Measurements from ENCODE around the gene EPB41L2. TPM values are rescaled to one million over a fixed set of nuclear protein-coding genes. Genes with fewer than 3 reads are reported as not detected.

The EPB41L2 gene
- total RNA-seq, 3 donors from 2014 or later (not counting 1 experiment from before 2014, with no cell fraction given): 6.8 to 11.4 (median 11.0) TPM

- H3K27me3 ChIP-seq (ENCODE audit: control insufficient read depth, insufficient read depth, low read length): no peaks in the 10 kb centered on the region
- Mint-ChIP-seq H3K9me3 (peaks cover 0 to 2% of the 10 kb centered on the region in 2 donors), H3K27ac (no peak overlapping the region), H3K27me3 (ENCODE audit: low read depth in 2 of 2) (no peaks in the 10 kb centered on the region), H3K36me3 (peaks cover 2% of the 10 kb centered on the region), H3K4me1 (peaks cover 0 to 5% of the 10 kb centered on the region in 2 donors), H3K4me3 (no peak overlapping the region)
- no peaks in the 10 kb centered on the region for H3K9me3 ChIP-seq (ENCODE audit: control insufficient read depth, insufficient read depth, low read length)
- no peak for DNase-seq
- no peak overlapping the region for H3K27ac ChIP-seq (ENCODE audit: low read length)
- H3K4me3 ChIP-seq (ENCODE audit: low read length): no peak overlapping the region
- TF ChIP-seq CTCF (IDR thresholded peaks at IDR 0.05): no peak
- no peak for ATAC-seq
- no CpG with 5 or more reads among the region's 1 CpG for WGBS (ENCODE audit: insufficient coverage)
- H3K4me1 ChIP-seq (ENCODE audit: control insufficient read depth, insufficient read depth, low read length): no peaks in the 10 kb centered on the region
- intact Hi-C loops (cut with micrococcal nuclease): no loop called here
- H3K36me3 ChIP-seq (ENCODE audit: control insufficient read depth, insufficient read depth, low read length): no peaks in the 10 kb centered on the region
These were observed 240.3 kb downstream of the EPB41L2 start for GRCh38 chr6:130822736-130823135.

- no peaks in the 10 kb centered on the region for H3K27me3 ChIP-seq (ENCODE audit: control insufficient read depth, insufficient read depth, low read length)
- no peak for TF ChIP-seq CTCF (IDR thresholded peaks at IDR 0.05)
- no peaks in the 10 kb centered on the region for H3K9me3 ChIP-seq (ENCODE audit: control insufficient read depth, insufficient read depth, low read length)
- WGBS (ENCODE audit: insufficient coverage): 87% methylated on average over 2 of the region's 5 CpGs
- intact Hi-C loops (cut with micrococcal nuclease): no loop called here
- DNase-seq: no peak
- Mint-ChIP-seq H3K27ac (no peak overlapping the region), H3K4me3 (no peak overlapping the region), H3K36me3 (peaks cover 9% of the 10 kb centered on the region), H3K4me1 (no peaks in the 10 kb centered on the region), H3K9me3 (peaks cover 0 to 2% of the 10 kb centered on the region in 2 donors), H3K27me3 (ENCODE audit: low read depth in 2 of 2) (no peaks in the 10 kb centered on the region)
- H3K36me3 ChIP-seq (ENCODE audit: control insufficient read depth, insufficient read depth, low read length): no peaks in the 10 kb centered on the region
- H3K4me1 ChIP-seq (ENCODE audit: control insufficient read depth, insufficient read depth, low read length): no peaks in the 10 kb centered on the region
- H3K27ac ChIP-seq (ENCODE audit: low read length): no peak overlapping the region
- no peak overlapping the region for H3K4me3 ChIP-seq (ENCODE audit: low read length)
- ATAC-seq: no peak
These were observed 247.6 kb downstream of the EPB41L2 start for GRCh38 chr6:130815200-130816071.

GRCh38 chr6:130814506-130814905 lies 248.5 kb downstream of the EPB41L2 start:
- Mint-ChIP-seq H3K36me3 (peaks cover 9% of the 10 kb centered on the region), H3K4me3 (no peak overlapping the region), H3K4me1 (no peaks in the 10 kb centered on the region), H3K27me3 (ENCODE audit: low read depth in 2 of 2) (peaks cover 0 to 1% of the 10 kb centered on the region in 2 donors), H3K27ac (no peak overlapping the region), H3K9me3 (peaks cover 0 to 2% of the 10 kb centered on the region in 2 donors)
- intact Hi-C loops (cut with micrococcal nuclease): no loop called here
- no peak overlapping the region for H3K4me3 ChIP-seq (ENCODE audit: low read length)
- TF ChIP-seq CTCF (IDR thresholded peaks at IDR 0.05): no peak
- WGBS (ENCODE audit: insufficient coverage): 94% methylated on average over 3 of the region's 3 CpGs
- H3K9me3 ChIP-seq (ENCODE audit: control insufficient read depth, insufficient read depth, low read length): no peaks in the 10 kb centered on the region
- ATAC-seq: no peak
- H3K36me3 ChIP-seq (ENCODE audit: control insufficient read depth, insufficient read depth, low read length): no peaks in the 10 kb centered on the region
- DNase-seq: no peak
- no peaks in the 10 kb centered on the region for H3K27me3 ChIP-seq (ENCODE audit: control insufficient read depth, insufficient read depth, low read length)
- H3K4me1 ChIP-seq (ENCODE audit: control insufficient read depth, insufficient read depth, low read length): no peaks in the 10 kb centered on the region
- H3K27ac ChIP-seq (ENCODE audit: low read length): no peak overlapping the region

All from natural killer cell (primary cell).